K562 (cell line): ENCODE results near the gene LASP1NB.

Experiments
- CUX1 ChIP-seq: fragments of 200-800 bp; sonication (Bioruptor generic); IDR thresholded peaks from 2 replicates; pipeline ENCODE4 v1.6.1; 2016; ENCODE audit warnings: missing genetic modification characterization, missing compliant biosample characterization
- DACH1 ChIP-seq: fragments of 450-650 bp; IDR thresholded peaks from 2 replicates; pipeline ENCODE4 v1.6.1; 2018; ENCODE audit not compliant: partially characterized antibody
- EWSR1 ChIP-seq: fragments of 450-650 bp; IDR thresholded peaks from 2 replicates; pipeline ENCODE4 v1.6.1; 2018; ENCODE audit warnings: borderline replicate concordance, mild to moderate bottlenecking, low read depth, moderate library complexity; ENCODE audit not compliant: partially characterized antibody
- FOXK2 ChIP-seq, 2 experiments: fragments of 450-650 bp; IDR thresholded peaks in 1 of 2; conservative IDR thresholded peaks in 1 of 2; 2 replicates each; pipeline ENCODE4 v1.6.1; 2016; ENCODE audit warnings: low read depth in 2 of 2, mild to moderate bottlenecking in 1 of 2
- GABPA ChIP-seq: fragments of 200-800 bp; sonication (Bioruptor generic); conservative IDR thresholded peaks from 2 replicates; pipeline ENCODE4 v1.6.1; 2016; ENCODE audit warnings: low read depth, missing genetic modification characterization, missing compliant biosample characterization
- GTF2F1 ChIP-seq: IDR thresholded peaks from 2 replicates; pipeline ENCODE4 v1.6.1; 2011; ENCODE audit warnings: low read depth, low read length, improper control_type of control experiment
- HNRNPLL ChIP-seq: fragments of 200-400 bp; formaldehyde crosslinking; IDR thresholded peaks from 2 replicates; pipeline ENCODE4 v1.6.1; 2017; ENCODE audit warnings: low read length, low read depth, mild to moderate bottlenecking; ENCODE audit not compliant: poor library complexity, severe bottlenecking
- HSF4 ChIP-seq: fragments of 250-450 bp; sonication (Bioruptor Pico); IDR thresholded peaks from 2 replicates; pipeline ENCODE4 v2.1.2; 2022; ENCODE audit warnings: mild to moderate bottlenecking, moderate library complexity, borderline replicate concordance
- IFI16 ChIP-seq: fragments of 250-450 bp; sonication (Bioruptor Pico); IDR thresholded peaks from 2 replicates; pipeline ENCODE4 v2.1.2; 2022; ENCODE audit warnings: mild to moderate bottlenecking, inconsistent platforms
- KLF16 ChIP-seq: IDR thresholded peaks from 2 replicates; pipeline ENCODE4 v1.6.1; 2016; ENCODE audit warnings: antibody characterized with exemption
- LARP7 ChIP-seq: fragments of 450-650 bp; IDR thresholded peaks from 2 replicates; pipeline ENCODE4 v1.6.1; 2016
- MBD1 ChIP-seq: fragments of 250-450 bp; sonication (Bioruptor Pico); IDR thresholded peaks from 2 replicates; pipeline ENCODE4 v1.8.0; 2022; ENCODE audit warnings: inconsistent platforms
- MCM2 ChIP-seq: fragments of 450-650 bp; IDR thresholded peaks from 2 replicates; pipeline ENCODE4 v1.6.1; 2017; ENCODE audit warnings: low read depth, mild to moderate bottlenecking
- MEIS2 ChIP-seq: fragments of 450-650 bp; IDR thresholded peaks from 2 replicates; pipeline ENCODE4 v1.6.1; 2014; ENCODE audit warnings: mild to moderate bottlenecking; ENCODE audit not compliant: partially characterized antibody
- NFATC3 ChIP-seq: fragments of 450-650 bp; IDR thresholded peaks from 2 replicates; pipeline ENCODE4 v1.6.1; 2017; ENCODE audit warnings: mild to moderate bottlenecking
- PHB ChIP-seq: fragments of 250-450 bp; sonication (Bioruptor Pico); IDR thresholded peaks from 2 replicates; pipeline ENCODE4 v1.5.0; 2021
- RBM17 ChIP-seq: fragments of 200-400 bp; formaldehyde crosslinking; IDR thresholded peaks from 2 replicates; pipeline ENCODE4 v1.6.1; 2017; ENCODE audit warnings: low read depth, mild to moderate bottlenecking, low read length, borderline replicate concordance
- SMARCC2 ChIP-seq: fragments of 450-650 bp; IDR thresholded peaks from 2 replicates; pipeline ENCODE4 v1.6.1; 2017; ENCODE audit warnings: antibody characterized with exemption, moderate library complexity, mild to moderate bottlenecking, low read depth
- STAT5B ChIP-seq: fragments of 250-450 bp; sonication (Bioruptor Pico); IDR thresholded peaks from 2 replicates; pipeline ENCODE4 v1.8.0; 2021; ENCODE audit warnings: mild to moderate bottlenecking, inconsistent platforms
- TCF7 ChIP-seq: sonication (generic); IDR thresholded peaks from 2 replicates; pipeline ENCODE4 v1.6.1; 2016; ENCODE audit warnings: antibody characterized with exemption, borderline replicate concordance
- ZNF274 ChIP-seq: IDR thresholded peaks from 2 replicates; pipeline ENCODE4 v1.6.1; 2011; ENCODE audit warnings: low read depth, mild to moderate bottlenecking, low read length, moderate library complexity, borderline replicate concordance
- ZNF354B ChIP-seq: fragments of 250-450 bp; sonication (Bioruptor Pico); IDR thresholded peaks from 2 replicates; pipeline ENCODE4 v1.4.0; 2020
- ZNF431 ChIP-seq: sonication (generic); formaldehyde crosslinking; IDR thresholded peaks from 2 replicates; pipeline ENCODE4 v1.8.0; 2022; ENCODE audit warnings: mild to moderate bottlenecking, missing genetic modification reagents
- ZNF57 ChIP-seq: fragments of 450-650 bp; formaldehyde crosslinking; IDR thresholded peaks from 2 replicates; pipeline ENCODE4 v1.4.0; 2020; ENCODE audit warnings: mild to moderate bottlenecking, moderate library complexity
- ZNF644 ChIP-seq: fragments of 200-800 bp; sonication (Bioruptor generic); IDR thresholded peaks from 2 replicates; pipeline ENCODE4 v1.6.1; 2016; ENCODE audit warnings: low read depth, missing genetic modification characterization, missing compliant biosample characterization

The LASP1NB gene

GRCh38 chr17:38900978-38901656 lies 24.3 kb upstream of the LASP1NB start (continued):
- TF ChIP-seq ZNF431 (CRISPR knock-in tag) (no peak), EWSR1 (no peak), CUX1 (no peak), NFATC3 (no peak), ZNF57 (no peak), HSF4 (CRISPR knock-in tag) (no peak), ZNF274 (no peak), ZNF354B (CRISPR knock-in tag) (no peak), DACH1 (peak; percentile 21), GABPA (tag) (no peak), GTF2F1 (no peak), HNRNPLL (peak; percentile 38), SMARCC2 (no peak), MCM2 (no peak), MBD1 (no peak), IFI16 (CRISPR knock-in tag) (no peak), STAT5B (CRISPR knock-in tag) (no peak), TCF7 (no peak), FOXK2 (conservative IDR thresholded peaks at IDR 0.05 in 1 of 2, IDR thresholded peaks at IDR 0.05 in 1 of 2; ENCODE audit: low read depth in 2 of 2) (no peak), RBM17 (no peak), LARP7 (no peak), MEIS2 (peak; percentile 44), PHB (CRISPR knock-in tag) (no peak), ZNF644 (no peak), KLF16 (0 out of 2 replicates have a peak, but pooled peaks have one; percentile 13)
